Glomerular endothelial cell (primary cell): Measurements from ENCODE around the gene SEZ6. TPM values are rescaled to one million over a fixed set of nuclear protein-coding genes. Genes with fewer than 3 reads are reported as not detected.

Source experiments
- DNase-seq: peaks from one replicate; pipeline ENCODE4 v3.0.0-alpha.2; 2011; ENCODE audit warnings: low read depth, low spot score; ENCODE audit errors: extremely low read depth
- total RNA-seq: library from RNA; depleted of rRNA; stranded (reverse); fragments of >200 nt; gene quantifications from 2 replicates; pipeline ENCODE4 v1.2.3, GENCODE V29; 2015

SEZ6 gene
- total RNA-seq, 1 donor from 2014 or later = not detected

DNA sequence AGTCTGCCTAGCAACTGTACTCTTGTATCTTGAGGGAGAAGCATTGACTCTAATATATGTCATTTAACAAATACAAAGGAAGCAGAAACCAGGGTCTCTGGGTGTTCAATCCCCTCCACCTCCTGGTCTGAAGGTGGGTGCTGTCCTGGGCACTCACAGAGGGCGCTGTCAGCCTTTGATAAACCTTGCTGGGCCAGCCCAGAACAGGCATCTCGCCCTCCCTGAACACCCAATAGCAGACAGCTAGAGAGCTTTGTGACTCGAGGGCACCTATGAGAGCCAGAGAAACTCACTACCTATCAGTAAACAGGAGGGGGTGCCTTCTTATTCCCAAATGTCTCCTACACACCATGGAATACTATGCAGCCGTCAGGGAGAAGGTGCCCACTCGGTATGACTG is 30.8 kb upstream of the SEZ6 start:
- DNase-seq = no peak

DNA sequence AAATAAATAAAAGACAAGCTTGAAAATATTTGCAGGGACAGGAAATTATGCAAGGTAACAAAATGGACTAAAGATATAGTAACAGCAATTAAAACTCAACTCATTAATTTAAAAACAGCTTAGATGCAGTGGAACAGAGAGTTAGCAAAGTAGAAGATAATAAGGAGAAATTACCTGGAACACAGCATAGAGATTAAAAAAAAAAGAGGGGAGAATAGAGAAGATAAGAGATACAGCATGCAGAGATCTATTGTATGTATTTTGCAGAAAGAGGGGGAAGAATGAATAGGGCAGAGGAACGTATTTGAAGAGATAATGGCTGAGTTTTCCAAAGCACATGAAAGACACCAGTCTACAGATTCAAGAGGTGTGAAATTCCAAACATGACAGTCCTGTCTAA is 28.7 kb upstream of the SEZ6 start:
- no peak for DNase-seq

DNA sequence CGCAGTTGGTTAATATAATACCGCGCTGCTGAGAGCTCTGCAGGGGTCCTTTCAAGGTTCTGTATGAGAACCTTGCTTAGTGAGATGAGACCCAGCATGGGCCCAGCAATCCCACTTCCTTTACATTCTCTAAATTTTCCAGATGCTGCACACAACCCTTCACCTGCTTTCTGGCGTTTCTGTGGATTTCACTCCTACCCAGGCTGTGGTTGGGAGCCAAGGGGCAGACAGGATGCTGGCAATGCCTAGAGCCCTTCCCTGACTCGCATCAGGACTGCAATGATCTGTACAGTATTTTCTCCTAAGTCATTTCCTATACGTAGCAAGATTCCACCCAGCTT is 27.0 kb upstream of the SEZ6 start:
- DNase-seq = no peak

DNA sequence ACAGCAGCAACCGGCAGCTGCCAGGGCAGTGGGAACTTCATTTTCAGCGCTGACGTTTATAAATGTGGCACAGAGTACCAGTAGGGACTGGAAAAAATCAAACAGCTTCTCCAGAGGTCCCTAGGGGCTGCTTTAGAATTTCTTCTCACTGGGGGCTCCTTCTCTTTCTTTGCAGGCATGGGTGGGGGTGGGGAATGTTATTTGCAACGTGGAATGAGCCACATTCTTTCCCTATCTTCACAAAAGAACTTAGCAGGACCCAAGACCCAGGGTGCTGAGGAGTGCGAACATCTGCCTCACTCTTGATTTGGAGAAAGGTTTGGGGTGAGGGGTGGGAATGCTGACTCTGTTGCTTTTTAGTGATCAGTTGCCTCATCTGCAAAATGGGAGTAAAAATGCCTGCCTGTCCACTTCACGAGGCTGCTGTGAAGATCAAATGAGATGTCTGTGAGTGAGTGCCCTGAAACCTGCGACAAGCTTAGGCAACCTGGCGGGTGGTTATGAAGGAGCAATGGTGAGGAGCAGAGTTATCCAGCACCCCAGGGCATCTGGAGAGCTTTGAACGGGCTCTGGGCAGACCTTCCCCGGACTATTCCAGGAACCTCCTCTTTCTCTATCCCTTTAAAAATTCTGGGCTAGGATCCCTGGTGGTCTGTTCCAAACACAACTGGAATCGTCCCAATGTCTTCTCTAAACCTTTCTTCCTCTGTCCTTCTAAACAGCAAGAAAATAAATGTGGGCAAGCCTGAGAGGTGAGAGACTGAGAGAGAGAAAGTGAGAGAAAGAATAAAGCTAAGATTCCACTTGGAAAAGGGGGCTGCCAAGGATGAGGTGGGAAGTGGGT is 26.4 kb upstream of the SEZ6 start:
- DNase-seq = no peak

DNA sequence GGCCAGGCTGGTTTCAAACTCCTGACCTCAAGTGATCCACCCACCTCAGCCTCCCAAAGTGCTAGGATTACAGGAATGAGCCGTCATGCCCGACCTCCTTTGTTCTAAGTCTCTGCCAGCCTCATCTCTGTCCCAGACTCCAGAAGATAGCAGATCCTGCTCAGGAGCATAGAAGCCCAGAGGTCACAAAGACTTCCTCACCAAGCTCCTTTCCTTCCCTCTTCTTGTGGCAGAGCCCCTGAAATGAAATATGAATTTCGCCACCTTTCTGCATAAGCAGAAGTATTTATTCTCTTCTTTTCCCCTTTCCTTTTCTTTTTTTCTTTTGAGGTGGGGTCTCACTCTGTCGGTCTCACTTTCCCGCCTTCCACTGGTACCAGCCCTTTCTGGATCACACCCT is 25.7 kb upstream of the SEZ6 start:
- DNase-seq = no peak

DNA sequence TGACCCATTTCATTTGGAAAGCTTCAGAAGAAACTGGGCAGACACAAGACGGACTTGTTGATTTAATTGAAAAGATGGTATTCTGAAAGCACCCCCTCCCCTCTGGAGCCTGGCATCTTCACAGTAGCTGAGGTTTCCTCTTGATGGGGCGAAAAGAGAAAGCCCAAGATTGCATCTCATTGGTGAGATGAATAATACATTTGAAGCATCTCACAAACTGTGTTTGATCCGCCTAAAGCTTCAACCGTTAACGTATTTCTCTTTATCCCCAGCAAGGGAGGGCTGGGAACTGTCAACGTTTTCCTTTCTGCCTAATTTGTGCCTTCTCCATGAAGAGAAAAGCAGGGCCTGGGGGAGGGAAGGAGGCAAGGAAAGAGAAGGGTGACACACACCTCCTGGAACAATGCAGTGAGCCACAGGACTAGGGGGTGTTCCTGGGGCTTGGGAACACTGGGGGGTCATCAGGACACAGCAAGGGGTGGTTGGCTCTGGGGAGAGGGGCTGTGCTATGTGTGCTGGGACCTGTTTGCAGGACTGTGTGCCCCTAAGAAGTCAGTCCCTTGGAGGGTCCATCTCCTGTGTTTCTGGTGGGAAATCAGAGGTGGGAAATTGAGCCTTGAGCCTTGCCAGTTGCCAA is 18.6 kb upstream of the SEZ6 start:
- no peak for DNase-seq

DNA sequence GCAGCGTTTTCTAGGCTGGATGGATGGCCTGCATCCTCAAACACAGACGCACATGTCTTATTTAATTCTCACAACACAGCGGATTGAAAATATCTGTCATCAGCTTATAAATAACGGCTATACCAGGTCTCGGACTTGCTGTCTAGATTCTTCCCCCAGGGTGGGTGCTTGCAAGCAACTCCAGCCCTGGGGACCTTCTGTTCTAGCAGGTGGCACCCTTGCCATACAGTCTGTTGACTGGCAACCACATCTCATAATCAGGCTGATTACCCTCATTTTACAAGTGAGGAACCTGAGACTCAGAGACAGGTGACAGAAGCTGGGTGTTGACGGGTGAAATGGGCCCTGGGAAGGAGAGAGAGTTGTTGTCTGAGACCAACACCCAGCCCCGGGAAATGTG is 16.2 kb upstream of the SEZ6 start:
- DNase-seq = no peak

DNA sequence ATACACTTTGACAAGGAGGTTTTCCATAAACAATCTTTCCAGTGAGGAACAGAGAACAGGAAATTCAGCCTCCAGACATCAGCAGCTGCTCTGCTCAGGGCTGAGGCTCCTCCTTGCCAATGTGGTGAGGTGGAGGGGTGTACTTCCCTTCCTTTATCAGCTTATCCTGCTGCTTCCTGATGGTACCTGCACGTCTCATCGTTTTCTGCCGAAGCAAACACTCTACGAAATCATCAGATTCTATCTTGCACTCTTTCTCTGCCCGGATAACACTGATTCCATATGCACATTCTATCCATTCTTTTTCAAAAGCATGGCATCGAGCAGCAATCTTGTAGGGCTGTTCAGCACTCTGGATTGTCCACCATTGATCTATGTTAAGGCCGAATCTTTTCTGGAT is 15.4 kb upstream of the SEZ6 start:
- no peak for DNase-seq

DNA sequence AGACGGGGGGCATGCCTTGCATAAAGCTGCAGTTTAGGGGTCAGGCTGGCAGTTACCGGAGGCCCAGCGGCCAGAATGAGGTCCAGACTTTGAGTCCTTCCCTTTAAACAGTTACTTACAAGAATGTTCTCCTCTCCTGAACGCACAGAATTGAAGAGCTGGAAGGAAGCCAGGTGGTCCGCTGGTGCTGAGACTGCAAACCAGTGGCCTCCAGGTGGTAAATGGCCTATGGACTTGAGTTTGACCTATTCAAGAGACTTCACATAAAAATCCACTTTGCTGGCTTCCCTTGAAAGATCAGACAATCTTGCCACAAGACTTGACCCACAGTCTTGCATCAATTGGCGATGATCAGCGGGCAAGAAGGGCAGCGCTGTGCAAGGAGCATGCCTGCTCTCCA is 14.7 kb upstream of the SEZ6 start:
- no peak for DNase-seq

DNA sequence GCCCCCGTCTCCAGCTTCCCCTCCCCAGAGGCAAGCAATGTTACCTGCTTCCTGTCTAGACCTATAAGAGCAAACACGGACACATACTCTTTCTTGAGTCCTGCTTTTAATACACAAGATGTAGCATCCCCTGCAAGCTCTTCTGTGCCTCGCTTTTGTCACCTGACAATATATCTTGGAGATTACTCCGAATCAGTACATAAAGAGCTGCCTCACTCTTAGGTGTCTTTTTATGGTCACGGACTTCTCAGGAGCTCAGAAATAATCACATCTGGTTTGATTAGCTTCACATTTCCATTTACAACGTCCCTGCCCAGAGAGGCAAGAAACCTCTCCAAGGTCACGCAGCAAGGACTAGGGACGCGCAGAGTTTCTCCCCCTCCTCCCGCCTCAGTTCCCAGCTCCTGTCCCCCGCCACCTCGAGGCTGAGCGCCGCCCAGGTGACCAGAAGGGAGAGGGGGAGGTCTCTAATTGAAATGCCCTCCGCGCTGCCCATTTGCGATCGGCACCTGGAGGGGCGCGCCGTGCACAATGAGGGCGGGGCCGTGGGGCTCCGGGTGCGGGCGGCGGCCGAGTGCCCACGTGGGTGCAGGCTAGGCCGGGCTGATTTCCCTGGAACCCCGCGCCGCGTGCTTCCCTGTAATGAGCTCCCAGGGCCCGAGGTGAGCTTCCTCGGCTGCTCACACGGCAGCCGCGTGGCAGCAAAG is 13.8 kb upstream of the SEZ6 start:
- no peak for DNase-seq

DNA sequence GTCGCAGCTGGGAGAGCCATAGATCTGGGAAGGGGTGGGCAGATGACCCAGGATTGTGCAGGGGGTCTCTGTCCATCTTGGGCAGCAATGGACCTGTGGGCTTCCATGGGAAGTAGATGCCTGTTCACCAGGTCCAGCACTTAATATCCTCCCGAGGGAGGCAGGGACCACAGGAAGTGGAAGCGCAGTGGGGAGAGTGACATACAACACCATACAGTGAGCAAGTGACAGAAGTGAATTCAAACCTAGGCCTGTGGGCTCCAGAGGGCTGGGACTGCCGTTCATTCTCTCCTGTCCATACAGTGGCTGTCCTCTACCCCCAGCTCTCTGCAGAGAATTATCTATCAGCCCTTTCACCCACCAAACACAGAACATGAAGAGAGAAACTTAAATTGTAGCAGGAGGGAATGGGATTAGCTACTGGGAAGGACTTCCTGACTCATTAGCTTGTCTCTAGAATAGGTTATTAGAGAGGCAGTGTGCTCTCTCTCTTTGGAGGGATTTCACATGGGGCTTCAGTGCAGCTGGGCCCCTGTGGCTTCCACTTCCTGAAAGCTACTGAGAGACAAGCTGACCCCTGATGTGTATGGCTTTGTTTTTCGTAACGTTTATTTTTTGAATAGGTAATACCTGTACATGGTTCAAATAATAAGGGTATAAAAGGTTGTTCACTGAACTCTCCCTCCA is 13.1 kb upstream of the SEZ6 start:
- DNase-seq = no peak

DNA sequence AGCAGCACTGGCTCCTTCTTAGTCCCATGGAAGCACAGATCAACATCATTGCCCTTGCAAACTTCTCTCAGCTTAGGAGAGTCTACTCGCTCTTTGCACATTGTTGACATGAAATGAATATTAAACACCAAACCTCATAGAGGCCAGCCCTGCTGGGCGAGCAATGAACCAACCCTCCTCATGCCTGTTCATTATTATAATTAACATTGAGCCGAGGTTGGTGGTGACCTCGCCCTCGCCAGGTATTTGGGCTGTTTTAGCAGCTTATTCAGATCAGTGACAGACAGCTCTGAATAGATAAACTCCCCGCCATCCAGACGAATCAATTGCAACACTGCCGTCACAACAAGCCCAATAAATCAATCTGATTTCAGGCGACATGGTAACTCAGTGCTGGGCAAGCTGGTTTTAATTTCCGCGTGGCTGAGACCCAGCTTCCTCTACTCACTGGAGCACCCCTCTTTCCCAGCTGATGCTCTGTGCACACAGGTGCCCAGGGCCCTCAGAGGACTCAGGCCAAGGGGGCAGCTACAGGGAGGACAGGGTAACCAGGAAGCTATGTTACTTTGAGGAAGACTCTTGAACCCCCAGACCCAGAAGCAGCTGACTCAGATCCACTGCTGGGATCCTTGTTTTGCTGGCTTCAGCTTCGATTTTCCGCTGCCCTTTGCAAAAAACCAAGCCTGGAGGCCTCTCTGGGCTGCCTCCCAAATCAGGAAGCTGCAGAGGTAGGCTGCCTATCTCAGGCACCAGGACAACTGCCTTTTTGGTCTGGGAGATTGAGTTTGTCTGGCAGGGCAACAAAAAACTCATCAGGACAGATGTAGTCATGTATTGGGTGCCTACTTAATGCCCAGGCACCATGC is 10.7 kb upstream of the SEZ6 start:
- DNase-seq = no peak

DNA sequence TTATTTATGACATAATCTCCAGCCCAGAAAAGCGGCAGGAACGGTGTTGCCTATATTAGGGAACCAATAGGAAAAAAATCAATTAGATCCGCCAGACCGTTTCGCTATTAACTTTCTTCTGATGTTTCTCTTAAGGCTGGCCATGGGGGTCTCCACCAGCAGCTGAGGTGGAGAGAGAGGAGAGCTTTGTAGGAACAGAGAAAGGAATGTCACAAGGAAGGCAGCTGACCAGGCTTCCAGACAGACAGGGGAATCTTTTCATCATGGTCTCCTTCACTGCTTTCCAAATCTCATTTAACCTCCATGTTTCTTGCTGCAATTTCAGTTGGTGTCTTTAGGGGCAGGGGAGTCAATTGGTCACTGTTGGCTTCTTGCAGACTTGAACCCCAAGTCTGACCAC is 8.9 kb upstream of the SEZ6 start:
- DNase-seq = no peak

DNA sequence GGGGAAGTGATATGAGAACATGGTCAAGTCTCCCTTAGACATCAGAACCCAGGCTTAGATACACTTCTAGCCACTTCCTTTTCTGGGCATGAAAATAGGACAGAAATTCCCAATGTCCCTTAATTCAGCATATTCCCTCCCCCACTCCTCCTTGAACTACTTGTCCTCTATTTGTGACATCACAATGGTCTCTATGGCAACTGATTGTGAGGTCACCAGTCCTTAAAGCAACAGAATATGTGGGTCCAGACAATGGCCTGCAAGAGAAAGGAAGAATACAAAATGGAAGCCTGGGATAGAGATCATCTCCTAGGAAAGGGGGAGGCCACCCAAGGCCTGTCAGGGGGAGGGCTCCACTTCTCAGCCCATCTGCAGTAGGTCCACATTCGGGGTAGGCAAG is 6.7 kb upstream of the SEZ6 start:
- DNase-seq = no peak

DNA sequence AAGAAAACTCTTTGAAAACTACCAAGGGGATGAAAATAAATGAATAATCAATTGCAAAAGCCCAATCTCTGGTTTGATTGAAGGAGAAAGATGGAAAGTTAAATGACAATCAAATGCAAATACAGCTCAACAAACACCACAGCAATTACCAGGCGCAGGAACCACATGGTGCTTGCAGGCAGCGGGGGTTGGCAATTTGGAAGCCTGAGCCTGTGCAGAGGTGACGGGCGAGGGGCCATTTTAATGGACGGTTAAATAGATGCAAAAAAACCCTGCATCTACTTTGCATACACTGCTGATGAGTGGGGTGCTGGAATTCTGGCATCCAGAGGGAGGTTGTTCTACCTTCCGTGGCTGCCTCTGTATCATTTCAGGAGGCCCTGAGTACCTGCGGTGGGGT is 4.8 kb upstream of the SEZ6 start:
- no peak for DNase-seq

DNA sequence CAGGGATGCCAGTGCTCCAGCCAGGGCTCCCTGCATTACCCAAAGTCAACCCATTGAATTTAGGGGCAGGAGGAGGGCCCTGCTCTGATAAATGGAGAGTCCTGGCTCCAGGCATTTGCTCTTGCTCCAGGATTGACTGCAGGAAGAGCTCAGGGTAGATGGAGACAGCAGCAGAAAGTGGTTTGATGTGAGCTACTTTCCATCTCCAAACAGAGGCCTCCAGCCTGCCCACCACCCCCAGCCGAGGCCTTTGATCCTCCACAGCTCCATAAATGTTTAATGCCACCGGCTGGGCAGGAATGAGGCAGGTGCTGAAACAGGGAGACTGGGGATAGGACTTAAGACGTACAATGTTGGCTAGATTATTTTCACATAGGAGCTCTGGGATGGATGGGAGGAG is 4.3 kb upstream of the SEZ6 start:
- DNase-seq = no peak

DNA sequence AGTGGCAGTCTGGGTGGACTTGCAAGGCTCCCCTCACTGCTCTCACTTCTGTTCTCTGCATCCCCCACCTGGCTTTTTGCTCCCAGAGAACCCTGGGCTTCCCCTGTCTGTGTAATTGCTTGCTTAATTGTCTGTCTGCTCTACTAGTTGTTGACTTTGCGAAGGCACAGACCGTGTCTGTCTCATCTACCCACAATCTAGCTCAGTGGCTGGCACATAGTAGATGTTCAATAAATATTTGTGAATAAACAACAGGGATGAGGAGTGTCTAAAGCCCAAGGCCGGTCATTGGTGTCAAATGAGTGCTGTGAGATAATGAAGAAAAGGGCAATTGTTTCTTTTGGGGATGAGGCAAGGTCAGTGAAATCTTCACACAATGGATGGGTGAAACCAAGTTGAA is 2.8 kb upstream of the SEZ6 start:
- no peak for DNase-seq

DNA sequence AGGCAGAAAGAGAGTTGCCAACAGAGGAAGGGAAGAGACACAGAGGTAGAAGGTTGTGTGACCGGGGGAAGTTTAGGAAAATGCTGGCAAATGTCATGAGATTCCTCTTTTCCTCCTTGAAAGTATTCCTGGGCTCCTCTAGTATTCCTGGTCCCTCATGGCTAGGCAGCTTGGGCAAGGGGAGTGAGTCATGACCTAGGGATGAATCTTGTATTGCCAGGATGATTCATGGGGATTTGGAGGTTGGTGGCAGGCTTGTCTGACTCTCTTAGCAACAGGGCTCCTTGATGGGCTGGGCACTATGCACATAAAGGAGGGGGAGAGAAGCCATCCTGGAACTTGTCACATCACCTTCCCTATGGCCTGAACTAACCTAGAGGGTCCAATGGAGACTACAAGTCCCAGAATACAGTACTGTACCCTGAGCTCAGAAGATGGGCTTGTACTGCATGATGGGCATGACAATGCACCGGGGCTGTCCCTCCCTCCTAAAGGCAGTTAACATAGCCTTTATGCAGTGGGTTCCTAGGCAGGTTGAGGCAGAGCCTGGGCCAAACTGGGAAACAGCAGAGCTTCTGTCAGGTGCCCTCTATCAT is 2.1 kb upstream of the SEZ6 start:
- DNase-seq = no peak

DNA sequence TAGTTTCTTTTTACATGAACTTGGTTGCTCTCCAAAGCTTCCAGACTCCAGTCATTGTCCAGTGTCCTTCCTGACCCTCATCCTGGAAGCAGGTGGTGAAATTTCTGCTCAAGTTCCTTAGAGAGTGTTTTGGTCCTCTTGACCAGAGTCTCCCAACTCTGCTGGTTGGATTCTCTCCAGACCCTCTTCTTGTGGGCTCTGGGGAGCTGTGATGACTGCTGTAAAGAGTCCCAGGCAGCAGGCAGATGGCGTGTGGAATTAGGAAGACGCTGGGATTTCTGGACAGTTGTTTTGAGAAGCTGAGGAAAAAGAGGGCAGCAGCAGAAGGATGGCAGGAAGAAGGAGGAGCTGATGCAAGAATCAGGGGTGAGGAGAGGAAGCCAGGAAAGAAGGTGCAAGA is 1.6 kb upstream of the SEZ6 start:
- DNase-seq = no peak

DNA sequence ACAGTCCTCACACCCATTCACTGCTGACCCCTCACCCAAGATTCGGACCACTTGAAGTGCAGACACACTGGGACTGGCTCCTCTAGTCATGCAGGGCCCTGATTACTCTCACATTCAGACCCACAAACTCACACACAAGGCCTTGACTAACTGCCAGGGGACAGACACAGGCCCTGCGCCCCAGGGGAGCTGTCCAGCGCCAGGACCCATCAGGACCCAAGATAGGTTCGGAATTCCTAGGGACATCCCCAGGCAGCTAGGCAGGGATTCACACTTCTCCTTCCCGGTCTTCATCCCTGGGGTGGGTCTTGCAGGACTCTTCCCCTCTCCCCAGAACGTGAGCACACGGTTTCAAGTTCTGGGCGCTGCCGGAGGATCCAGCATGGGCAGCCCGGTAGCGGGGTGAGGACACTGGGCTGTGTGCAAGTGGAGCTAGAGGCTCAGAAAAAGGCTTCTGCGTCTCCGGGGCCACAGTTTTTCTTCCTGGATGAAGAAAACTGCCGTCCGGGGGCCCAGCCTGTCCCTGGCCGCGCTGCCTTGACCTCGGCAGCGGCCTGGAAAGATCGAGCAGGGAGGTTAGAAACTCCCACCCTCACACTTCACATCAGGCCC is 1.6 kb downstream of the SEZ6 start:
- DNase-seq = no peak
